Activated CD8-positive, alpha-beta memory T cell treated with anti-CD3 and anti-CD28 coated beads, Interleukin-2, amount 10 ng/mL, durations not matched to agents 7 days and 5 days (primary cell): ENCODE data around the gene IL5RA. TPM values are rescaled to one million over a fixed set of nuclear protein-coding genes. Genes with fewer than 3 reads are reported as not detected.

Source experiments
- ATAC-seq: fragments of 150-1000 bp; cut with Tn5 transposase; one replicate; pipeline ENCODE4 v1.10.0; 2021; ENCODE audit warnings: moderate library complexity
- CTCF ChIA-PET: fragments of 350-600 bp; sonication (Branson Sonifier 250); formaldehyde crosslinking; loops from one replicate; lab custom pipeline; 2021; ENCODE audit warnings: antibody characterized with exemption; lab: Charles Lee
- DNase-seq: peaks from one replicate; pipeline ENCODE4 v3.0.0-alpha.2; 2020
- H3K27ac Mint-ChIP-seq: one replicate; pipeline ENCODE4 v1.8.0; 2021; ENCODE audit warnings: mild to moderate bottlenecking, mixed read lengths
- H3K27me3 Mint-ChIP-seq: one replicate; pipeline ENCODE4 v1.8.0; 2021; ENCODE audit warnings: mixed read lengths
- H3K36me3 Mint-ChIP-seq: one replicate; pipeline ENCODE4 v1.8.0; 2021; ENCODE audit warnings: mild to moderate bottlenecking, mixed read lengths
- H3K4me1 Mint-ChIP-seq: one replicate; pipeline ENCODE4 v1.8.0; 2021; ENCODE audit warnings: mixed read lengths
- H3K4me3 Mint-ChIP-seq: one replicate; pipeline ENCODE4 v1.8.0; 2021; ENCODE audit warnings: mild to moderate bottlenecking, moderate library complexity, mixed read lengths
- H3K9me3 Mint-ChIP-seq: one replicate; pipeline ENCODE4 v1.8.0; 2022; ENCODE audit warnings: low read depth, mixed read lengths
- total RNA-seq, 2 experiments: library from RNA; stranded (reverse); gene quantifications; one replicate each; pipeline ENCODE4 v1.2.3, GENCODE V29; 2021

IL5RA gene
- total RNA-seq, 2 experiments from 2014 or later = not detected

DNA sequence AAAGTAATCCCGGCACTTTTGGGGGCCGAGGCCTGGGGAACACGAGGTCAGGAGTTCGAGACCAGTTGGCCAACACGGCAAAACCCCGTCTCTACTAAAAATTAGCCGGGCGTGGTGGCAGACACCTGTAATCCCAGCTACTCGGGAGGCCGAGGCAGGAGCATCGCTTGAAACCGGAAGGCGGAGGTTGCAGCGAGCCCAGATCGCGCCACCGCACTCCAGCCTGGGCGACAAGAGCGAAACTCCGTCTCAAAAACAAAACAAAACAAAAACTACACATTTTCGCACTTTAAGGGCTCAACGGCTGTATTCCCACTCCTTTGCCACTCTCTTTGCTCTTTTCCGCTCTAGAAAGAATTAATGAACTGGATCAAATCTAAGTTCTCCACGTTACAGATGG is 15.8 kb upstream of the IL5RA start:
- peaks cover 30% of the 10 kb centered on the region for H3K36me3 Mint-ChIP-seq
- H3K4me1 Mint-ChIP-seq = peaks cover 36% of the 10 kb centered on the region
- H3K27me3 Mint-ChIP-seq = no peaks in the 10 kb centered on the region
- DNase-seq (no peak), ATAC-seq (no peak)
- peak overlapping the region; percentile 96 for H3K27ac Mint-ChIP-seq
- H3K4me3 Mint-ChIP-seq = peak overlapping the region; percentile 96
- CTCF ChIA-PET = no interaction called here
- no peaks in the 10 kb centered on the region for H3K9me3 Mint-ChIP-seq

DNA sequence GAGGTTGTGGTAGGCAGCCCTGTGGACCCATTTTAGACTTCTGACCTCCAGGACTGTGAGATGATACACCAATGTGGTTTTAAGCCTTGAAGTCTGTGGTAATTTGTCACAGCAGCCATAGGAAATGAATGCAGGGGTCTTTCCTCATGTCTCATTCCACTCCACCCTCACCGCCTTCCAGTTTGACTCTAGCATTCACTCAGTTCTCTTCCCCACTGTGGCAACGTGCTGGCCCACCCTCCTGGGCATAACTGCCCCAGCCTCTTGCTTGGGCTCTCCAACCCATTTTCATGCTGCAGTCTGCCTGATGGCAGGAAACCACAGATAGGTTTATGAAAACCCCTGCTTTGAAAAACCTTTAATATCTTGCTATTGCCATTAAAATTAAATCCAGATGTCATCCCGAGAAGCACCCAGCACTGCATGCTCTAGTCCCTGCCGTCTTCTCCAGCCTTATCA is 9.2 kb upstream of the IL5RA start:
- Mint-ChIP-seq H3K36me3 (peaks cover 1% of the 10 kb centered on the region), H3K9me3 (no peaks in the 10 kb centered on the region), H3K4me1 (peaks cover 16% of the 10 kb centered on the region), H3K4me3 (no peak overlapping the region), H3K27ac (peak overlapping the region; percentile 21), H3K27me3 (peaks cover 3% of the 10 kb centered on the region)
- CTCF ChIA-PET = no interaction called here
- peak; percentile 85 for ATAC-seq
- peak; percentile 68 for DNase-seq

DNA sequence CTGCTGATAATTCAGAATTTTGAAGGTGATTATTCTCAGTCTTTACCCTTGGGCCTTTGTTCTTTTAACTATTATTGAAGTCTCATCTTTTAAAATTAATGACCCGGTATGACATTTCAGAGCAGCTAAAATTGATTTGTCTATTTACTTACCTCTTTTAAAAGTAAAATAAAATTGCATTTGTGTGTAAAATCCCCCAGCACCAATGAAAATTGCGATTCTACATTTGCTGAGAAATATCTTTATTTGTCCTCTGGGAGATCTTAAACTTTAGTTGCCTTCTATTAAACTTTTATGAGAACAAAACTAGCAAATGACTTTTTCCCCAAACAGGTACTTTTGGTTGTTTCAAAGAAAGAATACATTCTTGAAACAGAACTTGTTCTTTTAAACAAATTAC is 7.5 kb upstream of the IL5RA start:
- CTCF ChIA-PET = no interaction called here
- ATAC-seq = no peak
- H3K4me1 Mint-ChIP-seq = peaks cover 21% of the 10 kb centered on the region
- no peak for DNase-seq
- H3K36me3 Mint-ChIP-seq = no peaks in the 10 kb centered on the region
- H3K4me3 Mint-ChIP-seq = no peak overlapping the region
- peaks cover 3% of the 10 kb centered on the region for H3K27me3 Mint-ChIP-seq
- H3K9me3 Mint-ChIP-seq = no peaks in the 10 kb centered on the region
- H3K27ac Mint-ChIP-seq = no peak overlapping the region

DNA sequence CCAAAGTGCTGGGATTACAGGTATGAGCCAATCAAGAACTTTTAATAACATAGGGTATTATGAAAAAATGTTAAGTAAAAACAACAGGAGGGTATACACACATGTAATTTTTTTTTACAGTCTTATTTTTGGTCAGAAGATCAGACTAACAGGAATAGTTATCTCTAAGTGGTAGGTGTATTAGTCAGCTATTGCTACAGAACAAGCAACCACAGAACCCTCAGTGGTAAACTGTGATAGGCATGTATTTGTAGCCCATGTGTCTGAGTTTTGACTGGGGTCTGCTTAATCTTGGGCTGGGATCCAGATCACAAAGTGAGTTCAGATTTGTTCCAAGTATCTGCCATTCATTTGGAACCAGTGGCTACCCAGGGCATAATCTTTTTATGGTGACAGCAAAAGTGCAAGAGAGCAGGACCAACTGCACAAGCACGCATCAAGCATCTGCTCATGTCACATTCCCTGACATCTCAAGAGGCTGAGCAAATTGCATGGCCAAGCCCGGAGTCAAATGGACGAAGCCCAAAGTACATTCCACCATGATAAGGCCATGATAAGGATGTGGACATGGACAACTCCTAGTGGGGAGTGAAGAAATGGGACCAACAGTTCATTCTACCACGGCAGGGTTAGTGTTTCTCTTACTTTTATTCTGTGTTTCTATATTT is 3.0 kb upstream of the IL5RA start:
- DNase-seq = no peak
- H3K4me1 Mint-ChIP-seq = peaks cover 22% of the 10 kb centered on the region
- H3K9me3 Mint-ChIP-seq = no peaks in the 10 kb centered on the region
- CTCF ChIA-PET = no interaction called here
- H3K27ac Mint-ChIP-seq = no peak overlapping the region
- no peak overlapping the region for H3K4me3 Mint-ChIP-seq
- no peaks in the 10 kb centered on the region for H3K36me3 Mint-ChIP-seq
- peaks cover 3% of the 10 kb centered on the region for H3K27me3 Mint-ChIP-seq
- no peak for ATAC-seq

DNA sequence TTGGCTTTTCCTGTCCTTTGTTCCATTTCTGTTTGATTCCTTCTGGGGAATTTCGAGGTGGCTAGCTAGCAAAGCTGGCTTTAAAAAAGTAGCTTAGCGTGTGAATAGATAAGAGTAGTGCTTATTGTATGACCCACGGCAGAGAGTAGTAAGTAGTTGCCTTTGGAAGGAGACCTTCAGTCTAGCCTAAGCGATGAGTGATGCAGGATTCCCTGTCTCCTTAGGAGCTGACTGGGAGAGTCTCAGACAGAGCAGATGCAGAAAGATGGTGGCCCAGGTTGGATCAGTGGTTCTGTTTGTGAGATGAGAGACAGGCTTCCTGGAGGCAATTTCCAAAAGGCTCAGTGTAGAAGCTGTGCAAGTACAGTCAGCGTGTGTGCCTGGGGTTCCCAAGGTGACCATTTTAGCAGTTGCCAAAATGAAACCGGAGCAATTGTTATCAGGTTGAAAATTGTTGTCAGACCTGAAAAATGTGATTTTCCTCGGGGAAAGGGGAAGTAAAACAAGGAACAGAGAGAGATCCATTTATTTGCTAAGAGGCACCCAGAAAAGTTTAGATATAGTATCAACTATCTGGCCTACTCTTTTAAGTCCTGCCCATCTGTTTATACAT is 681 bp upstream of the IL5RA start:
- DNase-seq = no peak
- H3K9me3 Mint-ChIP-seq = no peaks in the 10 kb centered on the region
- no peak for ATAC-seq
- CTCF ChIA-PET = no interaction called here
- no peak overlapping the region for H3K4me3 Mint-ChIP-seq
- H3K27ac Mint-ChIP-seq = no peak overlapping the region
- peaks cover 25% of the 10 kb centered on the region for H3K4me1 Mint-ChIP-seq
- H3K27me3 Mint-ChIP-seq = peaks cover 7% of the 10 kb centered on the region
- H3K36me3 Mint-ChIP-seq = no peaks in the 10 kb centered on the region

DNA sequence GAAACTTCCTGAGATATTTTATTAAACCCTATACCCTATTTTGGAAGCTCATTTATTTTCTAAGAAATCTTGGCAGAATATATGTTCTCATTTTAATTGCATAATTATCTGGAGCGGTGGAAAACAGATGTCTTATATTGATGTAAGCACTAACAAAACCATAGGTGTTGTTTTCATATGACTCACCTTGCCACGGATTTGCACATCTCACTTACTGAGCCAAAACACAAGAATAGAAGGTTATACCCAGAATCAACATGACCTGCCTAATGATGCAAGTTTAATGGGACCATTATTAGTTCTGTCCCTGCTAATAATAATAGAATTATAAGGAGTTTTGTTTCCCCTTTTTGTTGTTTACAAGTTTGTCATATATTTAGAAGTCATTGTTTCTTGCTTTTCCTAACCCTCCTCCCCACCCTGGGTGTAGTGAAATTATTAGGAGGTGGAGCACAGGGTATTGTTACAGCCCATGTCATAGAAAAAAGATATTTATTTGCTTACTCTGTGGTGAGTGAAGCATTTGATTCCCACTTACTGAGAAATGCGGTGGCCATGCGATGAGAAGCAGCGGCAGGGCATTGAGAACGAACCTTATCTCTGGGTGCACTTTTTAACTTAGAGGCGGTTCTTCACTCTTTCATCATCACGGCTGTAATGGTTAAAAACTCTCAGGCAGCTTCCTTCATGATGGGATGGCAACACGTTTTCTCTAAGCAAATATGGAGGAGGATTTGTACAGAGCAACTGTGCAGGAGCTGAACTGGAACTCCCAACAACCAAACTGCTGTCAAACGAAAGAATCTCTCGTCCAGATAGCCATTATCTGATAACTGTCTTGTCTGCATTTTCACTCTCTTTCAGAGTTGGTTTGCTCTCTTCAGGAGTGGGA is 521 bp downstream of the IL5RA start:
- Mint-ChIP-seq H3K4me1 (peaks cover 25% of the 10 kb centered on the region), H3K9me3 (no peaks in the 10 kb centered on the region), H3K36me3 (no peaks in the 10 kb centered on the region), H3K27ac (peak overlapping the region; percentile 54), H3K27me3 (peaks cover 9% of the 10 kb centered on the region), H3K4me3 (no peak overlapping the region)
- DNase-seq (no peak), ATAC-seq (peak; percentile 72)
- CTCF ChIA-PET = no interaction called here

DNA sequence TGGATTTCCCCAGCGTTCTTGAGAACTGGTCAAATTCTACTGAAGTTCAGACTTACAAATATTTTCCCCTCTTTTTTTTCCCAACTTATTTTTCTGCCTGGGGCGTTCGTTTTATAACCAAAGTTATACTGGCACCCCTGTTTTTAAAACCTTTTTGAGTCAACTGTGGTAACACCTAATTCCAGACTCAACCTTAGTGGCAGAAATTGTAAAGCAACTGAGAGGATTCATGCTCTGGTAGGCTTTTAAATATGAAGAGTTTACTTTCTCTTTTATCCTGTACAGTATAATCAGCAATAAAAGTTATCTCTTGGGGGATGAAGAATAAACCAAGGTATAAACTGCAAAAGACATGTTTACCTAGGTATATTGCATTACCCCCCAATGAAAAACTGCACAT is 2.3 kb downstream of the IL5RA start:
- peaks cover 21% of the 10 kb centered on the region for H3K4me1 Mint-ChIP-seq
- no peak overlapping the region for H3K27ac Mint-ChIP-seq
- CTCF ChIA-PET = no interaction called here
- ATAC-seq = no peak
- no peaks in the 10 kb centered on the region for H3K9me3 Mint-ChIP-seq
- no peak for DNase-seq
- H3K27me3 Mint-ChIP-seq = peaks cover 9% of the 10 kb centered on the region
- no peak overlapping the region for H3K4me3 Mint-ChIP-seq
- H3K36me3 Mint-ChIP-seq = no peaks in the 10 kb centered on the region

DNA sequence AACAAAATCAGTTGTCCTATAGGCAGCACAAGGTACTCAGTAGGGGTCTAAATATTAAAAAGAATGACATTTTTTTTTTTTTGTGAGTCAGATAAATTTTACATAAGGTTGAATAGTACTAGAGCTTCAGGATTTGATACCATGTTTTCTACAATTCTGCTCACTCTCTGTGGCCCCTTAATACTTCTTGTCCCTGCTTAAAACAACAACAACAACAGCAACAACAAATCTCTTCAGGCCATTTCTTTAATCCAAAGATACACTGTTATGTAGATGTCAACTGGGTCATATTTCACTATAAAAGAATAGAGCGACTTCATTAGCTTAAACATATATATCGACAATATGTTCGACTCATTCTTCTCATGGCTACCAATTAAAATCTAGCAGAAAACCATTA is 3.0 kb downstream of the IL5RA start:
- no peak for DNase-seq
- no peak overlapping the region for H3K27ac Mint-ChIP-seq
- CTCF ChIA-PET = no interaction called here

DNA sequence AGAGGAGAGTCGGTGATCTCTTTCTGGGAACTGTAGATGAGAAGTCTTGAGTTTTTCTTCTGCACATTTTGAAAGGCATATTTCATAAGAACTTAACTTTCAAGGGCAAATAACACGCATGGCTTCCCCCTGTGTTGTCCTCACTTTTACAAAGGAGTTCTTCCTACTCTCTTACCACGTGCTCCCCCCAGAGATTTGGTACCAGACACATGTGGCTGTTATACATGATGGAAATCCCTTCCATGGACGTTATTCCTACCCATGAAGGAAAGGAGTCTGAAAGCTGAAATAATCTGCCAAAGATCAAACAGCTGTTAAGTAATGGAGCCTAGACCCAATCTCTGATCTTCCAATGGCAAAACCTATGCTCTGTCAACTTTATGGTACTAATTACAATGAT is 4.4 kb downstream of the IL5RA start:
- no peak overlapping the region for H3K4me3 Mint-ChIP-seq

More for the DNA sequence above, 3.0 kb downstream of the IL5RA start:
- no peak for ATAC-seq
- Mint-ChIP-seq H3K4me3 (no peak overlapping the region), H3K9me3 (no peaks in the 10 kb centered on the region), H3K36me3 (no peaks in the 10 kb centered on the region), H3K27me3 (peaks cover 9% of the 10 kb centered on the region), H3K4me1 (peaks cover 21% of the 10 kb centered on the region)

DNA sequence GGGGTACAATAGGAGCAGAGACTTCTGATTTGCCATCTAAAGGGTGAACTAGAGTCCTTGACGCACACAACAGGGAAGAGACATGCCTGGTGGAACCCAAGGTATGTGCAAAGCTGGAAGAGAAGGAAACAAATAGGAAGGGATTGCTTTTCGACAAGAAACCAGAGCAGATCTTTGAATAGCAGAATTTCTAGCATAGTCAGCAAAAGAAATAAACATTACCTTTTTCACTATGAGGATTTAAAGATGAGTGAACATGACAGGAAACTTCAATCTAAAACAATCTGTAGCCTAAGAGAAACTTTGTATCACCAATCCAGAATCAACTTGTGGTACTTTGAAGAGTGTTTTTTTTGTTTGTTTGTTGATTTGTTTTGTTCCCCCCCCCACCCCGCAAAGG is 4.9 kb downstream of the IL5RA start:
- no peaks in the 10 kb centered on the region for H3K9me3 Mint-ChIP-seq
- H3K27me3 Mint-ChIP-seq = peaks cover 9% of the 10 kb centered on the region
- CTCF ChIA-PET = no interaction called here
- no peak overlapping the region for H3K27ac Mint-ChIP-seq
- H3K4me3 Mint-ChIP-seq = no peak overlapping the region
- no peak for ATAC-seq
- DNase-seq = no peak
- H3K36me3 Mint-ChIP-seq = no peaks in the 10 kb centered on the region
- H3K4me1 Mint-ChIP-seq = peaks cover 18% of the 10 kb centered on the region

More for the DNA sequence above, 4.4 kb downstream of the IL5RA start:
- Mint-ChIP-seq H3K9me3 (no peaks in the 10 kb centered on the region), H3K27me3 (peaks cover 9% of the 10 kb centered on the region), H3K36me3 (no peaks in the 10 kb centered on the region), H3K27ac (no peak overlapping the region), H3K4me1 (peaks cover 24% of the 10 kb centered on the region)
- no peak for DNase-seq
- CTCF ChIA-PET = interaction anchor here (1.0 kb wide), 1 partner anchor 73 kb away, joined by 3 read pairs; no protein-coding TSS in a partner anchor
- ATAC-seq = no peak

DNA sequence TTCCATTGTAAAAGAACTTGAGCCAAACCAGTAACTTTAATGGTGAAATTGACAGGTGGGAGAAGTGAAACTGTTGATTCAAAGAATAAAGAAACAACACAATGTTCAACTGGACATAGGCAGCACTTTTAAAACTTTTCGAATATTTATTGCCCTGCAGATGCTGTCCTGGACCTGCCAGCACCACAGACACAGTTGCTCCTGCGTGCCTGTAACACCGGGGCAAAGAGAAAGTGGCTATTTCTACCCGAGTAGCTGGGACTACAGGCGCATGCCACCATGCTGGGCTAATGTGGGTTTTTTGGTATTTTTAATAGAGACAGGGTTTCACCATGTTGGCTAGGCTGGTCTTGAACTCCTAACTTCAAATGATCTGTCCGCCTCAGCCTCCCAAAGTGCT is 7.4 kb downstream of the IL5RA start:
- no peaks in the 10 kb centered on the region for H3K36me3 Mint-ChIP-seq
- DNase-seq (no peak), ATAC-seq (no peak)
- H3K4me1 Mint-ChIP-seq = peaks cover 6% of the 10 kb centered on the region
- no peak overlapping the region for H3K4me3 Mint-ChIP-seq
- H3K9me3 Mint-ChIP-seq = no peaks in the 10 kb centered on the region
- H3K27ac Mint-ChIP-seq = no peak overlapping the region
- peaks cover 9% of the 10 kb centered on the region for H3K27me3 Mint-ChIP-seq
- CTCF ChIA-PET = no interaction called here

DNA sequence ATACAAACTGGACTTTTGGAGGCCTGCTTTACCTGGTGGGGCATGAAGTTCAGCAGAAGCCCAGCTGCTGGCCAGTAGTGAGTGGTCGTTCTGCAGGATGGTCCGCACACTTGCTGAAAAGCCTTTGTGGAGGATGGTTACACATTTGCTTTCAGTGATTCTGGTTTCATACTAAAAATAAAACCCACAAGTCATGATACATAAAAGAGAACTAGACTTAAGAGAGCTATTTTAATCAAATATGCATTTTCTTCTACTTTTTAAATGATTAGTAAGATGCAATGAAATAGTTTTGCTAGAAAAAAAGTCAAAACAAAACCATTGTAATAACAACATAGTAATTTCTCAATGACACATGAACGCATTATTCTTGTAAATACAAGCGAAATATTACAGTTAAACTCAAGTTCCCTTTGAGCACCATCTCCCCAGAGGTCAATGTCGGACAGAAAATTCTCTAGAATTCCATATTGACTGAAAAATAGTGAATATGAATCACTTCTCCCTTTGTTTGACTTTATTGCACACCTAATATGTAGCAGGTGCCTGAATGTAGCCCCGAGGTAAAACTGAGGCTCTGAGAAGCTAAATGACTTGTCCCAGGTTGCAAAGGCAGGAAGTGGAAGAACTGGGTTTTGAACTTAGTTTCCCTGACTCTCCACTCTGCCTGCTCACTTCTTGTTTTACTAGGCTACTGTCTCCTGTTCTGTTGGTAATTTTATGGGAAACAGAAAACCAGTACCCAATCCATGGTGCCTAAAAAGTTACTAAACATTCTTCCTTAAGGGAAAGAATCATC is 8.3 kb downstream of the IL5RA start:
- ATAC-seq (no peak), DNase-seq (no peak)
- Mint-ChIP-seq H3K27ac (no peak overlapping the region), H3K27me3 (peaks cover 10% of the 10 kb centered on the region), H3K4me1 (peaks cover 3% of the 10 kb centered on the region), H3K9me3 (no peaks in the 10 kb centered on the region), H3K4me3 (no peak overlapping the region), H3K36me3 (no peaks in the 10 kb centered on the region)
- CTCF ChIA-PET = no interaction called here

DNA sequence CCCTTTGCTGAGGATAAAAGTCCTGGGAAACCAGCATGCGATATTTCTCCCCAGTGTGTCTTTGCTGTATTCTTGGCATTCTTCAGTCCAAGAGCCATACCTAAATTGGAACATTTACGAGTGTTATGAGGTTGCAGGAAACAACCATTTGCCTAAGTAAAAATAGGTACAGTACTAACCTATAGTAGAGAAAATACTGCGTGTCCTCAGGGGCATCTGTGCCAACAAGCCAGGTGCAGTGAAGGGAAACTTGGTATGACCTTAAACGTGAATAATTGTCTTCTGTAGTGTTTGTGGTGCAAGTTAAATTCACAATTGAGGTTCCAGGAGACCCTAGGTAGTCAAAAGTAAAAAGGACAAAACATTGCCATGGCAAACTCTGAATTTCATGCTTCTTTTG is 12.2 kb downstream of the IL5RA start:
- no peak overlapping the region for H3K27ac Mint-ChIP-seq
- peaks cover 3% of the 10 kb centered on the region for H3K4me1 Mint-ChIP-seq
- H3K9me3 Mint-ChIP-seq = no peaks in the 10 kb centered on the region
- H3K36me3 Mint-ChIP-seq = no peaks in the 10 kb centered on the region
- no peak overlapping the region for H3K4me3 Mint-ChIP-seq
- CTCF ChIA-PET = no interaction called here
- ATAC-seq (no peak), DNase-seq (no peak)
- peaks cover 5% of the 10 kb centered on the region for H3K27me3 Mint-ChIP-seq
